Nephron (organoid): ENCODE data around the gene KAZN.

Source experiments
- H3K27ac Mint-ChIP-seq, 3 experiments: 2 replicates each; pipeline ENCODE4 v1.8.0; 2020; ENCODE audit warnings: mixed read lengths in 3 of 3, mild to moderate bottlenecking in 2 of 3, moderate library complexity in 1 of 3
- H3K27me3 Mint-ChIP-seq: 2 replicates; pipeline ENCODE4 v1.8.0; 2021; ENCODE audit warnings: low read depth, mild to moderate bottlenecking, moderate library complexity, mixed read lengths
- H3K36me3 Mint-ChIP-seq: 2 replicates; pipeline ENCODE4 v1.8.0; 2020; ENCODE audit warnings: low read depth, mixed read lengths
- H3K4me1 Mint-ChIP-seq: 2 replicates; pipeline ENCODE4 v1.8.0; 2020; ENCODE audit warnings: mixed read lengths
- H3K4me3 Mint-ChIP-seq, 3 experiments: 2 replicates each; pipeline ENCODE4 v1.8.0; 2020; ENCODE audit warnings: mild to moderate bottlenecking in 3 of 3, mixed read lengths in 3 of 3, moderate library complexity in 2 of 3
- H3K9me3 Mint-ChIP-seq: 2 replicates; pipeline ENCODE4 v1.8.0; 2020; ENCODE audit warnings: mixed read lengths
- CTCF ChIP-seq, 3 experiments: fragments of 200-600 bp; sonication (generic); IDR thresholded peaks; one replicate each; pipeline ENCODE4 v1.5.0; 2021; ENCODE audit warnings: antibody characterized with exemption in 3 of 3; ENCODE audit not compliant: unreplicated experiment in 3 of 3

The KAZN gene

GRCh38 chr1:14608308-14608707 lies 9.8 kb downstream of the KAZN start:
- Mint-ChIP-seq H3K4me1 (peaks cover 30% of the 10 kb centered on the region), H3K27ac (no peak overlapping the region), H3K9me3 (no peaks in the 10 kb centered on the region), H3K36me3 (peaks cover 4% of the 10 kb centered on the region), H3K4me3 (no peak overlapping the region), H3K27me3 (peaks cover 4% of the 10 kb centered on the region)
- TF ChIP-seq CTCF (IDR thresholded peaks at IDR 0.05; ENCODE audit: unreplicated experiment in 3 of 3) = peak in 1 of 3 experiments; percentile 15

GRCh38 chr1:14610761-14611160 lies 12.3 kb downstream of the KAZN start:
- no peaks in the 10 kb centered on the region for H3K9me3 Mint-ChIP-seq
- peaks cover 15% of the 10 kb centered on the region for H3K36me3 Mint-ChIP-seq
- no peak for TF ChIP-seq CTCF (IDR thresholded peaks at IDR 0.05; ENCODE audit: unreplicated experiment in 3 of 3)
- H3K4me1 Mint-ChIP-seq = peaks cover 13% of the 10 kb centered on the region
- H3K27ac Mint-ChIP-seq = no peak overlapping the region
- no peak overlapping the region for H3K4me3 Mint-ChIP-seq
- peaks cover 4% of the 10 kb centered on the region for H3K27me3 Mint-ChIP-seq

GRCh38 chr1:14611792-14612191 lies 13.3 kb downstream of the KAZN start:
- no peaks in the 10 kb centered on the region for H3K9me3 Mint-ChIP-seq
- TF ChIP-seq CTCF (IDR thresholded peaks at IDR 0.05; ENCODE audit: unreplicated experiment in 3 of 3) = no peak
- H3K36me3 Mint-ChIP-seq = peaks cover 20% of the 10 kb centered on the region
- H3K27me3 Mint-ChIP-seq = peaks cover 4% of the 10 kb centered on the region
- no peak overlapping the region for H3K4me3 Mint-ChIP-seq
- no peak overlapping the region for H3K27ac Mint-ChIP-seq
- peaks cover 8% of the 10 kb centered on the region for H3K4me1 Mint-ChIP-seq

GRCh38 chr1:14612256-14612655 lies 13.8 kb downstream of the KAZN start:
- H3K36me3 Mint-ChIP-seq = peaks cover 22% of the 10 kb centered on the region
- peaks cover 7% of the 10 kb centered on the region for H3K4me1 Mint-ChIP-seq
- no peaks in the 10 kb centered on the region for H3K27me3 Mint-ChIP-seq
- H3K9me3 Mint-ChIP-seq = no peaks in the 10 kb centered on the region
- H3K4me3 Mint-ChIP-seq = no peak overlapping the region
- no peak for TF ChIP-seq CTCF (IDR thresholded peaks at IDR 0.05; ENCODE audit: unreplicated experiment in 3 of 3)
- H3K27ac Mint-ChIP-seq = no peak overlapping the region

- Mint-ChIP-seq H3K9me3 (no peaks in the 10 kb centered on the region), H3K27me3 (no peaks in the 10 kb centered on the region), H3K4me3 (no peak overlapping the region), H3K4me1 (peaks cover 14% of the 10 kb centered on the region), H3K36me3 (peaks cover 30% of the 10 kb centered on the region), H3K27ac (peak overlapping the region in 1 of 3 experiments; percentile 25)
- no peak for TF ChIP-seq CTCF (IDR thresholded peaks at IDR 0.05; ENCODE audit: unreplicated experiment in 3 of 3)
These were observed 15.4 kb downstream of the KAZN start for GRCh38 chr1:14613926-14614325.

GRCh38 chr1:14614341-14614740 lies 15.9 kb downstream of the KAZN start:
- peaks cover 33% of the 10 kb centered on the region for H3K36me3 Mint-ChIP-seq
- no peak for TF ChIP-seq CTCF (IDR thresholded peaks at IDR 0.05; ENCODE audit: unreplicated experiment in 3 of 3)
- no peak overlapping the region for H3K4me3 Mint-ChIP-seq
- no peaks in the 10 kb centered on the region for H3K9me3 Mint-ChIP-seq
- H3K4me1 Mint-ChIP-seq = peaks cover 14% of the 10 kb centered on the region
- H3K27me3 Mint-ChIP-seq = no peaks in the 10 kb centered on the region
- H3K27ac Mint-ChIP-seq = peak overlapping the region in 1 of 3 experiments; percentile 25
